GM04503 (cell line): ENCODE data around the gene ANTXR2.

Experiments used
- DNase-seq: peaks from one replicate; pipeline ENCODE4 v3.0.0-alpha.2; 2012; ENCODE audit warnings: low read depth

The ANTXR2 gene

DNA sequence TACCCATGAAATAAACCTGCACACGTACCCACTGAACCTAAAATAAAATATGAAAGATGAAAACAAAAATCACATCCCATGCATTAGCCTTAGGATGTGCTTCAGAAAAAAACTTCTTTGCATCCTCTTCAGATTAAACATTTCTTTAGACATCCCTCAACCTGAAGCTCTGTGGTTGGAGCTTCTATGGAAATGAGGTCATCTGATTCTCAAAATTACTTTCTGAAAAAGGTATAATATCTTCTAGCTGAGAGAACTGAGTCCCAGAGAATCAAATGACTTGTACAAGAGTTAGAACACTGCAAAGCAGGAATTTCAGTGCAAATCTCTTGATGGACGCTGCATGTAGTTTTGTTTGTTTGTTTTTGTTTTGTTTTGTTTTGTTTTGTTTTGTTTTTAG, 19.1 kb upstream of the ANTXR2 start:
- DNase-seq, result no peak

DNA sequence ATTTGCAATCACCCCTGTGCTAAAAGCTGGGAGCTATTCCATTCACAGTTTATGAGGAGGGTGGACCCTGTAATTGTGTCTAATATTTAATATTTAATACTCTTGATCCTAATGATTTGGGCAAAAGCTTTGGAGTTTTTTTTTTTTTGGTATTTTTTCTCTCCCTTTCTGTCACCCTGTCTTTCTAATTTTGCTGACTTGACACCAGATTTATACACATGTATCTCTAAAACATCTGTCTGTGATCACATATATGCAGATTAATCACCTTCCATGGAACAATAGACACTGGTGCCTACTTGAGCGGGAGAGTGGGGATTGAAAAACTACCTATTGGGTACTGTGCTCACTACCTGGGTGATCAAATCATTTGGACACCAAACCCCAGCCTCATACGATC, 18.7 kb upstream of the ANTXR2 start:
- no peak for DNase-seq

DNA sequence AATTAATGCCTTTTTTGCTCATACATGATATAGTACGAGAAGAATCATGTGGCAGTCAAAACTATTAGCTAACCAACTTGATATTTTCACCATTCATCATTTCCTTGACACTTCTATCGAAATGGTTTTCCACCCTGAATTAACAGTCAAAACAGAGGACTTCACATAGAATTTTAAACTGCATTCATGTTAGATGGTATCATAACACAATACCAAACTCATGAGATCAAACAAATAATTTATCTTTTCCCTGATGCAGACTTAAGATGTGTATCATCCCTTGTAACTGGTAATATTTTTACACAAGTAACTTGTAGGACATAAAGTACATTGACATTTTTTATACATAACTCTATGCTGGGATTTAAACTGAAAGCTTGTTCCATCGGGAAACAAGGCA, 18.2 kb upstream of the ANTXR2 start:
- DNase-seq, result no peak

DNA sequence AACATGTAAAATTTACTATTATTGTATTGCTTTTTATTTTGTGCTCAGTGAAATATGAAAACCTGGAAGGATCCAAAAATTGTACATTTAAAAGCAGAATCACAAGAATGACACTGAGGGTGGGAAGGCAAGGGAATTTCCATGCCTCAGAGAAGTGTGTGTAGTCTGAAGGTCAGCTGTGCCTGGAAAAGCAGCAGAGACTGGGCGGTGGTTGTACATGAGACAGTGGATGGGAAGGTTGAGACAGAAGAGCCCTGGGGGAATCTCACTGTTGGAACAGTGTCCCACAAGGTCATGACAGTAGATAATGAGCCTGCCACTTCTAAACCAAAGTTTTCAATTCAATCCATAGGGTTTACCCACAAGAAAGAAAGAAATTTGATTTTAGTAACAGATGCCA, 17.1 kb upstream of the ANTXR2 start:
- no peak for DNase-seq

DNA sequence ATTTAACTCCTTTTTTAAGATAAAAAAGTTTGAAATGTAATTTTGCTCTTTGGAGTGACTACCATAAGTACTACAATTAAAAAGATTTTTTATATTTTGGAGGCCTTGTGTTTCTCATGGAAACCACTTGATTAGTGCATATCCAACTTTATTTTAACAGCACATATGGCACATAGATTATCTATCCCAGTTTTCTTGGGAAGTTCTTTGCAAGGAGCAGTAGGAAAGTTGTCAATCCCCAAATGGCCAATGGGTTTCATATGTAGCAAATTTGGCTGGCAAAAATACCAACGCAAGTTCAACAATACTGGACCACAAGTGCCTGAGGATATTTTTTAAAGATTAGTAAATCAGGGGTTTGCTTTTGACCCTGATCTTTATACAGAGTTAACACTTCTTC, 15.4 kb upstream of the ANTXR2 start:
- DNase-seq, result no peak

DNA sequence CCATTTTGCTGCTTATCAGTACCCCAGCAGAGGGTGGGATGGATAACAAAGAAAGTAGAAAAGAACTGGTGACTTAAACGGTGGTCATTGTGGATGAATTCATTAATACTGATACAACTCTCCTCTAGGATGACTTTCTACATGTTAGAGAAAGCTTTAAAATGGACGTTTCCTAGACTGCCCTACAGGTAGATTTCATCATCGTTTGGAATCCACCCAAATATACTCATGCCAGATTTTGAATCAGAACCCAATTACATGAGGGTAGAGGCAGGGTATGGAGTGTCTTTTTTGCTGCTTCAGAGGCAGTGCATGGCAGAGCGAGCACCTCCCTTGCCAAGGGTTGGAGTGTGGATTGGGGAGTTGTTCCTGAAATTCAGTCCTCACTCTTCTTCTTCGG, 13.3 kb upstream of the ANTXR2 start:
- no peak for DNase-seq

DNA sequence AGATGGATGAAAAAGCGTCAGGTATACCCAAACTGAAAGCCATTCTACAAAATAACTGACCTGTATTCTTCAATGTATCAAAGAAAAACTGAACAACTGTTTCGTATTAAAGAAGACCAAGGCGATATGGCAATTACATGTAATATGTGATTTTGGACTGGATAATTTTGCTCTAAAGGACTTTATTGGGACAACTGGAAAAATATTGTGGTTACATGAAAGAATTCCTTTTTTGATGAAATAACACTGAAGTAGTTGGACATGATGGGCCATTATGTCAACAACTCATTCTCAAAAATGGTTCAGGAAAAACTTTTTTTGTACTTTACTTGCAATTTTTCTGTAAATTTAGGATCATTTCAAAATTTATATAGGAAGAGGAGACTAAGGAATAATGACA, 12.1 kb upstream of the ANTXR2 start:
- DNase-seq, result no peak

DNA sequence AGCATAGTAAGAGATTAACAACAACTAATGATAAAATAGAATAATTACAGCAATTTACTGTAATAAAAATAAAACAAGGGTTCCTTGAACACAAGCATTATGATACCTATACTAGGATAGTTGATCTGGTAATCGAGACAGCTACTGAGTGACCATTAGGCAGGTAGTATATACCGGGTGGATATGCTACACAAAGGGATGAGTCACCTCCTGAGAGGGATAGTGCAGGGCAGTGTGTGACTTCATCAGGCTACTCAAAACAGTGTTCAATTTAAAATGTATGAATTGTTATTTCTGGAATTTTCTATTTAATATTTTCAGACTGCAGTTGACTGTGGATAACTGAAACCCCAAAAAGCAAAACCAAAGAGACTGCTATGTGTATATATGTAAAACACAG, 9.7 kb upstream of the ANTXR2 start:
- DNase-seq, result no peak

DNA sequence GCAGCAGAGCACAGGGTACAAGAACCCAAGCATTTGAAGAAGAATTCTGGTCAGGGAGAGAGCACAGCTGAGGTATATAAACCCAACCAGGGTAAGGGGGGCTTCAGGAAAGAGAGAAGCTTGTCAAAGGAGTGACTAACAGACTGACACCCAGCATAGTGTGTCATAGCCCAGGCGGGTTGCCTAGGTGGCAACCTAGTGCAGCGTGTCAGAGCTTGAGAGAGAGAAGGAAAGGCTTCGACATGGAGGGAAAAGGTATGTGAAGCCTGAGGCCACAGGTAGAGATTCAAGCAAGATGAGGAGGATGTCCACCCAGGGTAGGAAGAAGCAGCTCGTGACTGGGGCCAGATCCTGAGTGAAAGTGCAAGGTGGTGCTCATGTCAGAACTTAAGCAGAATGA, 8.5 kb upstream of the ANTXR2 start:
- DNase-seq, result no peak

DNA sequence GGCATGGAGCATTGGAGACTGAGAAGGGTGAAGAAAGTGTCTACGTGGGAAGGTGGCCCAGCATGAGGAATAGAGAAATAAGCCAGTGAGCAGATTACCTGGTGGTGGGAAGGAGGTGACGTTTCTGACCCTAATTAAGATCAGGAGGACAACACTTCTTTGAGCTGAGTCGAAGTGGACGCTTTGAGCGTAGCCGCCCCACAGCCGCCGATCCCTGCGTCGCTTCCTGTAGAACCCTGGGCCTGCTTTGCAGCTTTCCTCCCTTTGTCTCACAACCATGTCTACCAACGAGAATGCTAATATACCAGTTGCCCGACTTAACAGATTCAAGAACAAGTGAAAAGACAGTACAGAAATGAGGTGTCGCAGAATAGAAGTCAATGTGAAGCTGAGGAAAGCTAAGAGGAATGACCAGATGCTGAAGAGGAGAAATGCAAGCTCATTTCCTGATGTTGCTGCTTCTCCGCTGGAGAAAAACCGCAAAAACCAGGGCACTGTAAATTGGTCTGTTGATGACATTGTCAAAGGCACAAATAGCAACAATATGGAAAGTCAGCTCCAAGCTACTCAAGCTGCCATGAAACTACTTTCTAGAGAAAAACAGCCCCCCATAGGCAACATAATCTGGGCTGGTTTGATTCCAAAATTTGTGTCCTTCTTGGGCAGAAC, 6.4 kb upstream of the ANTXR2 start:
- no peak for DNase-seq

DNA sequence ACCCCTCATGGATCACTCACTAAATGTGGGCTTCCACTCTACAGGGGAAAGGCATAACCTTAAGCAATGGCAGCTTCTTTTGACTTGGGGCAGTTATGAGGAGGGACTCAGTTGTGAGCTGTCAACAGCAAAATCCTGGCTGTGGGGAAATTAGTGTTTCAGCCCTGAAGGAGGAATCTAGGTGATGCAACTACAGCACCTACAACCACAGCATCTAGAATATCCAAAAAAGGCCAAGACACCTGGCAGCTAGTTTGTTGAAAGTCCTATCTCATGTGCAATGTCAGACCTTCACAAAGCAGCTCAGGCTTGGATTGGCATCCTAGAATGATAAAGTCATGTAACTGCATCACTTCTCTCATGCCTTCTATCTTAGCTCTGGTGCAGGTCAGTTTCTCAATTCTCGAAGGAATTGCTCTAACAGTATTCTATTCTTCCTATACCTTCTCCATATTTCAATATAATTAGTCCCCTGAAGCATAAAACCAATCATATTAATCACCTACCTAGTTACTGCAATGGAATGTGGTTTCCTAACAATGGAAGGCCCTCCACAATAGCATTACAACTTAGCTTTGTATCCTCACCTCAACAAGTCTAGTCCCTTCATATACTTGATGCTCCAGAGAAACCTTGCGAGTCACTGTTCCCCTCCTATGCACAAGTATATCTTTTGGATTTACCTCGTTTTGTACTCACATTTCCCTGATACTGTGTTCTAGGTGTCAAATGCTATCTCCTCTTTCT, 5.5 kb upstream of the ANTXR2 start:
- DNase-seq, result no peak

DNA sequence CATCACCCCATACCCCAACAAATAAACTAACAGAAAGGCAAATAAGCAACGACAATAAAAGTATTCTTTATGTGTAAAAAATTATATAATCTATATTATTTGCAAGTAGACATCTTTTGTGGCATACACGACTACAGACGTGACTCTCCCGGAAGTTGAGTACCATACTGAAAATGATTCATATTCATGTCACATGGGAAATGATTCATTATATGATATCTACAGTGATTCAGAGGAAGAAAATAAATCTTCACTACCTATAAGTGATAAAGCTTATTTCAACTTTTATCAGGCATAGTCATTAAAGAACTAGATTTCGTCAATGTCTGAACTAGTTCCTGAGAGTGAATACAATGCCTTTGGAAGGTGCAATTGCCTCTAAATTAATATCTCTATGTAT, 4.6 kb upstream of the ANTXR2 start:
- no peak for DNase-seq

DNA sequence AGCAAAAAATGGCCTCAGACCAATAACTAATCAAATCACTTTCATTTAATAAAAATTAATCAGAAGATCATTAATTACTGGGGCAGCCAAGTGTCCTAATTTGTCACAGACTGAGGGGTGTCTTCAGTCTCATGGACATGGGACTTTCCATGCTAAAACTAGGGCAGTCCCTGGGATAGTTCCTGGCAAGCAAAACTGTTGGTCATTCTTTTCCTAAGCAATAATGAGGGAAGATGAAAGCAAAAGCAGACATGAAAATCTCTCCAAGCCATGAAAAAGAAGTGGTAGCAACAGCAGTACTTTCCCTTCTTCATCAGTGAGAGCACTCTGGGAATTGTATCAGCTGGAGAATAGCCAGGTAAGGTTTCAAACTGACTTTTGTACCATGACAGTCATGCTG, 3.7 kb upstream of the ANTXR2 start:
- DNase-seq, result no peak

DNA sequence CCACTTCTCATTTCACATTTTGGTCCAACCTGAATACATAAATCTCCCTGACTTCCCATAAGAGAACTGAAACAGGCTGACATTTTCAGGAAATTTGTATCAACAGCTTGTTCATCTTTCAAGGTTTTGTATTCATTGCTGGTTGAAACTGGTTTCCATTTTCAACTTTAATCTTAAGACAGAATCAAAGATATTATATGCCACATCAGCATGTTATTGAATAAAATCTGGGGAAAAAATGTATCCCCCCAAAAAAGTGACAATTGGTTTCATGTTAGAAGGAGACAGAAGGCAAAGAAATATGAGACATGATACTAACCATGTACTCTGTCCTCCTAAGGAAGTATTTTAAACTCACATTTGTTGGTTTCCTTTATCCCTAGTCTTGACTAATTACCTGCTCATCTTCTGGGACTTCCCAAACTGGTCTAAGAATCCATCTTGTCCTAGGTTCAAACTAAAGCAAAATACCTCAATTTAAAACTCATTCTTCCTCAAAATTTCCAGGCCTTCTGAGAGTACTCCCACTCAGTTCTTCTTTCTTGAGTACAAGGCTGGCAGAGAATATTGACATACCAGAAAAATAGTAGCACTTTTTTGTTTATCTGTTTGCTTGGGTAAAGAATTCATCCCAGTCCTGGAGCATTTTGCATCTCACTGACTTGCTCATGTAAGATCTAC, 3.1 kb upstream of the ANTXR2 start:
- DNase-seq, result no peak

DNA sequence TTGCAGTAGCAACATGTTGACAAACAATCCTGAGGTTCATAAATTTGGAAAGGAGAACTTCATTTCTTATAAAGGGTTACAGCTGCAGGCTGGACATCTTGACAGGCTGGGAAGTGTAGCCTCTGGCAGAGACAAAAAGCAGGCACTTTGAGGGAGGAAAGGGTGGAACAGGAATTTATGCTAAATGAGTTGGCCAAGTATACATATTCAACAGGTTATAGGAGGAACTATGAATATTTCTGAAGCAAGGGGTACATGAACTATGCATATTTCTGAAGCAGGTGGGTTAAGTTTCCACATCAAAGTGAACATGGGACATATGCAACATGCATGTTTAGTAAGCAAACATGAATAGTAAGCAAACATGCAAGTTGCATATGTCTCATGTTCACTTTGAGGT, 1.6 kb upstream of the ANTXR2 start:
- no peak for DNase-seq

DNA sequence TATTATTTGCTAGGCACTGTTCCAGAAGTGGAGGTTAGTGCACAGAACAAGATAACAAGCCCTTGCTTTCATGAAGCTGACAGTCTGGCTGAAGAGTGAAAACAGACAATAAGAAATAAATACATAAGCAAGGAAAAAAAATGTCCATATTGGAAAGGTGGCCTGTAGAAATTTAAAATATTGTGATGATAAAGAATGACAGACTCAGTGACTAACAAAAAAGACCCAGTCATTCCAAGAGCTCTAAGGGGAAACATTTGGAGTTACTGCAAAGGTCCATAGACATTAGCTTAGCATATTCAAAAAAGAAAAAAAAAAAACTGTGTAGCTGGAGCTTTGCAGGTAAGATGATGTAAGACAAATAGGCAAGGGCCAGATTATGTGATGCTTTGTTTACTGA, 1.0 kb upstream of the ANTXR2 start:
- no peak for DNase-seq

DNA sequence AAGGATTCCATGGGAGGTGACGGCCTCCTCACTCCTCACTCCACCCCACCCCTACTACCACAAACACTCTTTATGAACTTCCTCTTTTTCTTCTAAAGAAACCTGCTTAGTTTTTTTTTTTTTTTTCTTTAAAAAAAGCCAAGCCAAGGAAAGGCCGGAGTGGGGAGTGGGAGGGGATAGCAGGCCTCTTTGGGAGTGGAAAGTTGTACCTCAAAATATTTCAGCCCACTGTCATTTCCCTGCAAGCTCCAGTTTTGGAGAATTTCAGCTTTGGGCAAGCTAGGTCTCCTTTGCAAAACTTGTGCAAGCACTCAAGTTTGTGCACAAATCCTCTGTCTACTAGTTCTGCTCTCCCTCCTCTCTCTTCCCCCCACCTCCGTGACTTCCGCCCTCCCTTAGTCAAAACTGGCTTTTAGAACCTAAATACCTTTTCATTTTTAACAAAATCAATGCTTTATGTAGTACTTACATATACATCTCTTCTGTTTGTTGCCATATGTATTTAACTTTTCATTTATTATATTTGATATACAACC, 512 bp upstream of the ANTXR2 start:
- no peak for DNase-seq

DNA sequence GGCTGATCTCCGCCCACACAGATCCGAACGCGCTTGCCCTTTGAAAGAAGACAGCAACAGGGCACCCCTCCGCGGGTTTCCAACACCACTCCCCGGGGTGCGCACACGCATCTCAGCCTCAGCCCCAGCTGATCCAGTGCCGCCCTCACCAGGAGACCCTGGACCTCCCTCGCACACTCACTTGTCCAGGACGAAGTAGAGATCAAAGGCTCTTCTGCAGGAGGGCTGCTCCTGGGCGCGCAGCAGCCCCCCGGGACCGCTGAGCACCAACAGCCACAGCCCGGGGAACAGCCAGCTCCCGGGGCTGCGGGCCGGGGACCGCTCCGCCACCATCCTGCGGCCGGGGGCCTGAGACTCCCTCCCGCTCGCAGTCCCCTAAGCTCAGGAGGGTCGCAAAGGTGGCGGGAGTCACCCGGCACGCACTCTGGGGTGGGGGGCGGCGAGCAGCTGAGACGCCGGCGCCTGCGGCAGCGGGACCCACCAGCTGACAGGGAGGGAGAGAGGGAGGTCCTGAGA, 743 bp downstream of the ANTXR2 start:
- no peak for DNase-seq

DNA sequence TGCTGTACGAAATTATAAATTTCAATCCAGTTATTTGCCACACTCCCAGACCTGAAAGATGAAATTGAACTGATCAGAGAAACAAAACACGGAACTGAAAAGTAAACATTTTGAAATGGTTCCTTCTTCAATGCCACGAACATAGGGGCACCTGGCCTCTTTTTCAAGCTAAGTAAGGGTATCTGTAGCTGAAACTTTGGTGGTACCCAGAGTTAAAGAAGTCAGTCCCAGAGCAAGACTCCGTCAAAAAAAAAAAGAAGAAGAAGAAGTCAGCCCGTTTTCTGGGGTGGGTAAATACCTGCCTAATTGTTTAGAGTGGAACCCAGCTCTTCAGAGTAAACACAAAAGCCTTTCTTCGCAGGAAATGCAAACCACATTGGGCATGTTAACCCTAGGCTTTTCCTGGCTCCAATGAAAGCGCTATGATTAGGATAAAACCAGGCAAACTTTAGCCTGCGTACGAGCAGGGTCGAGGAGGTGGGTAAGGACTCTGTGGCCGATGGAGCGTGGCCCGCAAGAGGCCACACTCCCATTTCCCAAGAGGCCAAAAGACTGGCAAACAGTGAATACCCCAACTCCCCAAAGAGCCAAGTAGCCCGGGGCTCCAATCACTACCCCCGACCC, 1.3 kb downstream of the ANTXR2 start:
- DNase-seq, result no peak

DNA sequence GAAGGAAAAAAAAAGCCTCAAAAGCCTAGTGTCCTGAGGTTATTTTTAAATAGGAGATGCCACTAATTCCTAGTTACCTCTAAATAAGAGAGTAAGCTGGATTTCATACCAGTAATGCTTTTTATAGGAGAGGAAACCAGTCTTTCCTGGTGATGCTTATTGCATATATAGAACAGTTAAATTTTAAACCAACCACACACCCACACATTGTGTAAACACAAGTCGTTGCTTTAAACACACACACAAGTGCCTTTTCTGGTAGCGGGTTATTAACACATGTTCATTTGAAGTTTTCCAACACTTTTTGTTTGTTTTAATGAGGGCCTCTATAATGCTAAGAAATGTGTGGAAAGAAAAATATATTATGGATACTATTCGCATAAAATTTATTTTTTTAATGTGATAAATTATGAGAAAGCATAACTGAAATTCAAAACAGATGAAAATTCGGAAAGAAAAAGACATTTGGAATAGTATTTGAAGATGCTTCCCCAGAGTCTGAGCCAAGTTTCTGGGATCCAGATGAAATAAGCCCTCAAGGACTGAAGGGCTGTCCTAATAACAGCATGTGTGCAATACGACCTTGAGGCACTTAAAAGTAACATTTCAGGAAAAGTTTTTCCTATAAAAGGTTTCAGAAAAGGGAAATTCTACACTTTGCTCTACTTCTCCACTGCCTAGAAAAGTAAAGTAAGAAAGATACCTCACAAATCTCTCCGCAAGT, 2.0 kb downstream of the ANTXR2 start:
- DNase-seq, result no peak

DNA sequence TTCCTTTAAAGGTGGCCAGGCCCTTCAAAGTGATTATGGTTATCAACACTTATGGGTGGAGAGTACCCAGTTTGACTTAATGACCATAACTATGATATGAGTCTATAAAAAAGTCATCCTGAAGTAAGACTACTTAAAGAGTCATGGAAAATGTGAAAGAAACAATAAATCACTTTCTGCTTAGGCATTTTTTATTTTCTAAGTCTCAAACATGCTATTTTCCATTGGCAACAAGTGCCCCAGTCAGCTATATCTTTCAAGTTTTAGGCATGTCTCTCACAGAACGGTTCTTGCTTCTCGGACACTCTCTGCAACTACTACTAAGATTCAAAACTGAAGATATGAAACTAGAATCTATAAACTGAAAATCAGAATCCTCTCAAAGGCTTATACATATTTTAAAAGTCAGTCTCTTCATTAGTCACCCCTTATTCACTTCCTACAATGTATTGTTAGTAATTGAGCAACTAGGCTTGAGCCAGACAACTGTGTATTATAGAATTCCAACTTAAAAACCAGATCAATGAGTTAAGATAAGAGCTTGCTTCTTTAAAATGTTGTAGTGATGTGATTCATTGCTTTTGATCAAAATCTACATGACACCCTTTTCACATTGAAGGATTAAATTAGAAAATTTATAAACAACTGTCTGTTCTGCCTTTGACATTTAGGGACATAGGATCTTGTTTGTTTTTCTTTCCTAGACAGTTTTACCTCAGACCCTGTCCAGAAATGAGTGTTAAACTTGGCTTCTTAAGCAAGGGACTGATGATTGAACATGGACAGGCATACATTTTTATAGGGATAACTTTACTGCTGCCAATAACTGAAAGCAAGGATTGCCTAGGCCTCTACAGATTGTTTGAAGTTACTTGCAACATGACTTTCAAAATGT, 2.9 kb downstream of the ANTXR2 start:
- DNase-seq, result no peak
